Parathyroid adenoma (tissue), 2 donors: Measurements from ENCODE around the gene CPNE9.

Experiments used
- H2AFZ ChIP-seq: fragments of 300-600 bp; sonication (generic); one replicate; pipeline ENCODE4 v1.7.0; 2017; ENCODE audit warnings: antibody characterized with exemption, mild to moderate bottlenecking
- H3K27ac ChIP-seq: fragments of 300-600 bp; sonication (generic); one replicate; pipeline ENCODE4 v1.7.0; 2017
- H3K27me3 ChIP-seq: fragments of 300-600 bp; sonication (generic); one replicate; pipeline ENCODE4 v1.7.0; 2017; ENCODE audit warnings: low read length; ENCODE audit not compliant: control insufficient read depth, insufficient read depth
- H3K36me3 ChIP-seq: fragments of 300-600 bp; sonication (generic); one replicate; pipeline ENCODE4 v1.7.0; 2017; ENCODE audit warnings: low read length; ENCODE audit not compliant: control insufficient read depth, insufficient read depth
- H3K4me1 ChIP-seq: fragments of 300-600 bp; sonication (generic); one replicate; pipeline ENCODE4 v1.7.0; 2017; ENCODE audit warnings: control low read depth
- H3K4me2 ChIP-seq: fragments of 300-600 bp; sonication (generic); one replicate; pipeline ENCODE4 v1.7.0; 2017; ENCODE audit warnings: low read length
- H3K4me3 ChIP-seq: fragments of 300-600 bp; sonication (generic); one replicate; pipeline ENCODE4 v1.7.0; 2017; ENCODE audit warnings: low read depth, low read length
- H3K79me2 ChIP-seq: fragments of 300-600 bp; sonication (generic); one replicate; pipeline ENCODE4 v1.7.0; 2017; ENCODE audit warnings: control low read depth
- H3K9ac ChIP-seq: fragments of 300-600 bp; sonication (generic); one replicate; pipeline ENCODE4 v1.7.0; 2017; ENCODE audit warnings: mild to moderate bottlenecking
- H3K9me3 ChIP-seq: fragments of 300-600 bp; sonication (generic); one replicate; pipeline ENCODE4 v1.7.0; 2017; ENCODE audit warnings: low read length; ENCODE audit not compliant: control insufficient read depth
- TF ChIP-seq, protein P1 (sequence below): fragments of 300-600 bp; sonication (generic); IDR thresholded peaks from one replicate; pipeline ENCODE4 v1.7.0; 2017; ENCODE audit warnings: antibody characterized with exemption, mild to moderate bottlenecking
- donor health status: primary hyperparathyroidism.

The CPNE9 gene

DNA sequence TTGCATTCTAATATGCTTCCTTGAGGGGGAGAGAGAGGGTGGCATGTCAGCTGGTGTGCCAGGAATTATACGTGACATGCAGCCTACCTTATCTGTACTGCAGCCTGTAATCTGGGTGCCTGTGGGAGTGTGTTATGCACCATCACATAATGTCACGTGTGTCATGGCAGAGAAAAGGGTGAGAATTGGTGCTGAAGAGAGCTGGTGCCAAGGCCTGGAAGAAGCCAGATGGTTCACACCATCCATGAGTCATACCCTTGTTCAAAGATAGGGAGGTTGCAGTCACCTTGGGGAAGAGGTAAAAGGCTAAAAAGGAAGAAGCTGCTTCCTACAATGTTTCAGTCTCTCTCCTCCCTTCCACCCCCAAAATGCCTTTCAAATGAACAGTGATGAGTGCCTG is 33.2 kb downstream of the CPNE9 start:
- Histone ChIP-seq H3K4me1 (peaks cover 12% of the 10 kb centered on the region), H3K36me3 (no peaks in the 10 kb centered on the region), H3K27me3 (no peaks in the 10 kb centered on the region), H2AFZ (no peak overlapping the region), H3K4me3 (no peak overlapping the region), H3K27ac (no peak overlapping the region), H3K9me3 (no peaks in the 10 kb centered on the region), H3K4me2 (no peak overlapping the region), H3K79me2 (peaks cover 34% of the 10 kb centered on the region), H3K9ac (no peak overlapping the region)
- TF ChIP-seq, protein P1, sequence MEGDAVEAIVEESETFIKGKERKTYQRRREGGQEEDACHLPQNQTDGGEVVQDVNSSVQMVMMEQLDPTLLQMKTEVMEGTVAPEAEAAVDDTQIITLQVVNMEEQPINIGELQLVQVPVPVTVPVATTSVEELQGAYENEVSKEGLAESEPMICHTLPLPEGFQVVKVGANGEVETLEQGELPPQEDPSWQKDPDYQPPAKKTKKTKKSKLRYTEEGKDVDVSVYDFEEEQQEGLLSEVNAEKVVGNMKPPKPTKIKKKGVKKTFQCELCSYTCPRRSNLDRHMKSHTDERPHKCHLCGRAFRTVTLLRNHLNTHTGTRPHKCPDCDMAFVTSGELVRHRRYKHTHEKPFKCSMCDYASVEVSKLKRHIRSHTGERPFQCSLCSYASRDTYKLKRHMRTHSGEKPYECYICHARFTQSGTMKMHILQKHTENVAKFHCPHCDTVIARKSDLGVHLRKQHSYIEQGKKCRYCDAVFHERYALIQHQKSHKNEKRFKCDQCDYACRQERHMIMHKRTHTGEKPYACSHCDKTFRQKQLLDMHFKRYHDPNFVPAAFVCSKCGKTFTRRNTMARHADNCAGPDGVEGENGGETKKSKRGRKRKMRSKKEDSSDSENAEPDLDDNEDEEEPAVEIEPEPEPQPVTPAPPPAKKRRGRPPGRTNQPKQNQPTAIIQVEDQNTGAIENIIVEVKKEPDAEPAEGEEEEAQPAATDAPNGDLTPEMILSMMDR = no peak

DNA sequence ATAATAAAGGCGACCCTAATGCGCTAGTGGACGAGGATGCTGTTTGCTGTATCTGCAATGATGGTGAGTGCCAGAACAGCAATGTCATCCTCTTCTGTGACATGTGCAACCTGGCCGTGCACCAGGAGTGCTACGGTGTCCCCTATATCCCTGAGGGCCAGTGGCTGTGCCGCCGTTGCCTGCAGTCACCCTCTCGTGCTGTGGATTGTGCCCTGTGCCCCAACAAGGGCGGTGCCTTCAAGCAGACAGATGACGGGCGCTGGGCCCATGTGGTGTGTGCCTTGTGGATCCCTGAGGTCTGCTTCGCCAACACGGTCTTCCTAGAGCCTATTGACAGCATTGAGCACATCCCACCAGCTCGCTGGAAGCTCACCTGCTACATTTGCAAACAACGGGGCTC is 35.5 kb downstream of the CPNE9 start:
- Histone ChIP-seq H3K4me1 (no peaks in the 10 kb centered on the region), H3K79me2 (peaks cover 10% of the 10 kb centered on the region), H3K9me3 (no peaks in the 10 kb centered on the region), H3K27ac (no peak overlapping the region), H2AFZ (no peak overlapping the region), H3K4me3 (no peak overlapping the region), H3K9ac (no peak overlapping the region), H3K36me3 (no peaks in the 10 kb centered on the region), H3K27me3 (no peaks in the 10 kb centered on the region), H3K4me2 (no peak overlapping the region)
- TF ChIP-seq, protein P1 = no peak

DNA sequence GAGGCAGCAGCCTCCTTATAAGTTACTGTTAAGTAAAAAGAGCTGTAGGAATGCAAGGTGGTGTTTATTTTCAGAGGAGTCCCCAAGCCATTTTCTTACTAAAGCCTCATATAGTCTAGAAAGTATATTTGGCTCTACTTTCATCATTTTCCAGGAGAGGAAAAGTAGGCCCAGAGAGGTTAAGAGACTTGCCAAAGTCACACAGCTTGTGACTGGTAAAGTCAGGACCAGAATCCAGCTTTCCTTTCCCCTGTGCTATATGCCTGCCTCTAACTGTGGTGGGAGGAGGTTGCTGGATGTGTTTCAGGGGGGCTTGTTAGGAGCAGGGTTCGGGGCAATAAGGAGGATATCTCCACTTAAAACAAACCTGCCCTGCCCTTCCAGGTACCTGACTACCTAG is 38.9 kb downstream of the CPNE9 start:
- TF ChIP-seq, protein P1 = no peak
- peaks cover 3% of the 10 kb centered on the region for H3K79me2 ChIP-seq
- H3K9ac ChIP-seq = no peak overlapping the region
- no peaks in the 10 kb centered on the region for H3K9me3 ChIP-seq
- no peaks in the 10 kb centered on the region for H3K27me3 ChIP-seq
- no peaks in the 10 kb centered on the region for H3K36me3 ChIP-seq
- H3K4me1 ChIP-seq = no peaks in the 10 kb centered on the region
- H3K27ac ChIP-seq = no peak overlapping the region
- H2AFZ ChIP-seq = no peak overlapping the region
- H3K4me3 ChIP-seq = no peak overlapping the region
- no peak overlapping the region for H3K4me2 ChIP-seq

DNA sequence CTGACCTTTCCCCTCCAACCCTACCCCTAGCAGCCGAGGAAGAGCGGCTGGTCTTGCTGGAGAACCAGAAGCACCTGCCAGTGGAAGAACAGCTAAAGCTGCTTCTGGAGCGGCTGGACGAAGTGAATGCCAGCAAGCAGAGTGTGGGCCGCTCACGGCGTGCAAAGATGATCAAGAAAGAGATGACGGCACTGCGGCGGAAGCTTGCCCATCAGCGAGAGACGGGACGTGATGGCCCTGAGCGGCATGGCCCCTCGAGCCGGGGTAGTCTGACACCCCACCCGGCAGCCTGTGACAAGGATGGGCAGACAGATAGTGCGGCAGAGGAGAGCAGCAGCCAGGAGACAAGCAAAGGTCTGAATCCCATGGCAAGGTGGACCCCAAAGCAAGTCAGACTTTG is 39.9 kb downstream of the CPNE9 start:
- H3K27ac ChIP-seq = no peak overlapping the region
- TF ChIP-seq, protein P1 = no peak
- no peak overlapping the region for H2AFZ ChIP-seq
- no peak overlapping the region for H3K4me3 ChIP-seq
- H3K27me3 ChIP-seq = no peaks in the 10 kb centered on the region
- no peaks in the 10 kb centered on the region for H3K36me3 ChIP-seq
- no peak overlapping the region for H3K9ac ChIP-seq
- H3K4me1 ChIP-seq = no peaks in the 10 kb centered on the region
- no peaks in the 10 kb centered on the region for H3K9me3 ChIP-seq
- peaks cover 3% of the 10 kb centered on the region for H3K79me2 ChIP-seq
- no peak overlapping the region for H3K4me2 ChIP-seq

DNA sequence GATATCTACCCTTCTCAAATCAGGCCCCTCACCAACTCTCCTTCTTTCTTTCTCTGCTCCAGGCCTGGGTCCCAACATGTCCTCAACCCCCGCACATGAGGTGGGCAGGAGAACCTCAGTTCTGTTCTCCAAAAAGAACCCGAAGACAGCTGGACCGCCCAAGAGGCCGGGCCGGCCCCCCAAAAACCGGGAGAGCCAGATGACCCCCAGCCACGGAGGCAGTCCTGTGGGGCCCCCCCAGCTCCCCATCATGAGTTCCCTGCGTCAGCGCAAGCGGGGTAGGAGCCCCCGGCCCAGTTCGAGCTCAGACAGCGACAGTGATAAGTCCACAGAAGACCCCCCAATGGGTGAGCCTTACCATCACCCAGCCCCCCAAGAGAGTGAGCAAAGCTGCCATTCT is 40.5 kb downstream of the CPNE9 start:
- Histone ChIP-seq H3K9ac (no peak overlapping the region), H3K9me3 (no peaks in the 10 kb centered on the region), H3K4me1 (peaks cover 3% of the 10 kb centered on the region), H2AFZ (no peak overlapping the region), H3K79me2 (peaks cover 3% of the 10 kb centered on the region), H3K27me3 (no peaks in the 10 kb centered on the region), H3K36me3 (no peaks in the 10 kb centered on the region), H3K4me3 (no peak overlapping the region), H3K27ac (no peak overlapping the region), H3K4me2 (no peak overlapping the region)
- TF ChIP-seq, protein P1 = no peak
